COLO668 (cell line): ENCODE results near the gene NEURL1B.
"Not testable (repeated sequence)": the region's sequence is repeated elsewhere in the genome, so short reads cannot be mapped to it uniquely, and the experiment has no call there.

Source experiments
- DNase-seq: peaks from one replicate; lab custom pipeline; 2025; ENCODE audit not compliant: unreplicated experiment; lab: John Stamatoyannopoulos, UW

Gene NEURL1B

GRCh38 chr5:172691886-172692285 is 50.8 kb downstream of the NEURL1B start:
- DNase-seq: no peak

- DNase-seq: no peak
These were observed 51.4 kb downstream of the NEURL1B start for GRCh38 chr5:172692451-172692850.

GRCh38 chr5:172692981-172693380 is 51.9 kb downstream of the NEURL1B start:
- DNase-seq: no peak

- no peak for DNase-seq
These were observed 53.0 kb downstream of the NEURL1B start for GRCh38 chr5:172694061-172694460.

- no peak for DNase-seq
These were observed 53.5 kb downstream of the NEURL1B start for GRCh38 chr5:172694541-172694940.

GRCh38 chr5:172695232-172696054 is 54.4 kb downstream of the NEURL1B start:
- DNase-seq: no peak

- no peak for DNase-seq
These were observed 55.2 kb downstream of the NEURL1B start for GRCh38 chr5:172696171-172696849.

- peak; percentile 80 for DNase-seq
These were observed 56.4 kb downstream of the NEURL1B start for GRCh38 chr5:172697123-172698121.

- DNase-seq: no peak
These were observed 58.4 kb downstream of the NEURL1B start for GRCh38 chr5:172699423-172699822.

- no peak for DNase-seq
These were observed 58.9 kb downstream of the NEURL1B start for GRCh38 chr5:172699999-172700364.

GRCh38 chr5:172700365-172701290 is 59.6 kb downstream of the NEURL1B start:
- peak; percentile 7 for DNase-seq

- DNase-seq: no peak
These were observed 60.2 kb downstream of the NEURL1B start for GRCh38 chr5:172701291-172701656.

- no peak for DNase-seq
These were observed 62.9 kb downstream of the NEURL1B start for GRCh38 chr5:172703952-172704351.

GRCh38 chr5:172705576-172706084 is 64.6 kb downstream of the NEURL1B start:
- DNase-seq: no peak

GRCh38 chr5:172706796-172707195 is 65.7 kb downstream of the NEURL1B start:
- DNase-seq: no peak

GRCh38 chr5:172707285-172708182 is 66.5 kb downstream of the NEURL1B start:
- DNase-seq: peak; percentile 59

- no peak for DNase-seq
These were observed 67.1 kb downstream of the NEURL1B start for GRCh38 chr5:172708183-172708505.

- DNase-seq: no peak
These were observed 69.6 kb downstream of the NEURL1B start for GRCh38 chr5:172710676-172711075.

- DNase-seq: not testable (repeated sequence)
These were observed 70.3 kb downstream of the NEURL1B start for GRCh38 chr5:172711321-172711861.
